ENCODE data around the gene SLC25A22. TPM values are rescaled to one million over a fixed set of nuclear protein-coding genes. Genes with fewer than 3 reads are reported as not detected.

The SLC25A22 gene
- total RNA-seq, 1 donor from 2014 or later = 28.4 TPM

GRCh38 chr11:804599-804964, 6.5 kb upstream of the SLC25A22 start:
- no peak for DNase-seq (ENCODE audit: low spot score)

GRCh38 chr11:803770-804598, 5.9 kb upstream of the SLC25A22 start:
- DNase-seq (ENCODE audit: low spot score) = peak; percentile 81

- DNase-seq (ENCODE audit: low spot score) = no peak
Measured at GRCh38 chr11:803467-803742, 5.3 kb upstream of the SLC25A22 start.

- DNase-seq (ENCODE audit: low spot score) = no peak
Measured at GRCh38 chr11:802693-803466, 4.8 kb upstream of the SLC25A22 start.

- no peak for DNase-seq (ENCODE audit: low spot score)
Measured at GRCh38 chr11:802018-802617, 4.0 kb upstream of the SLC25A22 start.

- DNase-seq (ENCODE audit: low spot score) = no peak
Measured at GRCh38 chr11:801097-801780, 3.2 kb upstream of the SLC25A22 start.

- no peak for DNase-seq (ENCODE audit: low spot score)
Measured at GRCh38 chr11:800473-800872, 2.4 kb upstream of the SLC25A22 start.

- no peak for DNase-seq (ENCODE audit: low spot score)
Measured at GRCh38 chr11:799641-800316, 1.7 kb upstream of the SLC25A22 start.

GRCh38 chr11:797296-798092, 587 bp downstream of the SLC25A22 start:
- DNase-seq (ENCODE audit: low spot score) = peak; percentile 76

GRCh38 chr11:796565-797295, 1.4 kb downstream of the SLC25A22 start:
- DNase-seq (ENCODE audit: low spot score) = no peak

GRCh38 chr11:795634-796564, 2.2 kb downstream of the SLC25A22 start:
- DNase-seq (ENCODE audit: low spot score) = peak; percentile 84

- no peak for DNase-seq (ENCODE audit: low spot score)
Measured at GRCh38 chr11:794766-795633, 3.1 kb downstream of the SLC25A22 start.

- DNase-seq (ENCODE audit: low spot score) = no peak
Measured at GRCh38 chr11:794013-794765, 3.9 kb downstream of the SLC25A22 start.

GRCh38 chr11:793556-793955, 4.5 kb downstream of the SLC25A22 start:
- no peak for DNase-seq (ENCODE audit: low spot score)

- no peak for DNase-seq (ENCODE audit: low spot score)
Measured at GRCh38 chr11:792873-793272, 5.2 kb downstream of the SLC25A22 start.

GRCh38 chr11:792535-792821, 5.6 kb downstream of the SLC25A22 start:
- no peak for DNase-seq (ENCODE audit: low spot score)

GRCh38 chr11:791658-792534, 6.2 kb downstream of the SLC25A22 start:
- no peak for DNase-seq (ENCODE audit: low spot score)
